Jurkat, Clone E6-1 (cell line): Measurements from ENCODE around the gene RTL10. TPM values are rescaled to one million over a fixed set of nuclear protein-coding genes. Genes with fewer than 3 reads are reported as not detected.
A peak's percentile ranks its signal among the peaks of the same experiment; 100 is the strongest.

ENCODE experiments used
- DNase-seq: peaks from one replicate; pipeline ENCODE4 v3.0.0-alpha.2; 2011; ENCODE audit warnings: low read depth, low spot score
- H3K4me3 ChIP-seq: 2 replicates; pipeline ENCODE4 v1.5.1; 2011; ENCODE audit warnings: mild to moderate bottlenecking, low read length, control low read depth, moderate library complexity
- polyA plus RNA-seq: library from polyadenylated mRNA; unstranded; fragments of >200 nt; gene quantifications from one replicate; pipeline ENCODE4 v1.2.1, GENCODE V29; 2012; ENCODE audit warnings: missing spikeins; ENCODE audit not compliant: insufficient read length, insufficient read depth

Gene RTL10
- polyA plus RNA-seq, result 21.7 TPM

DNA sequence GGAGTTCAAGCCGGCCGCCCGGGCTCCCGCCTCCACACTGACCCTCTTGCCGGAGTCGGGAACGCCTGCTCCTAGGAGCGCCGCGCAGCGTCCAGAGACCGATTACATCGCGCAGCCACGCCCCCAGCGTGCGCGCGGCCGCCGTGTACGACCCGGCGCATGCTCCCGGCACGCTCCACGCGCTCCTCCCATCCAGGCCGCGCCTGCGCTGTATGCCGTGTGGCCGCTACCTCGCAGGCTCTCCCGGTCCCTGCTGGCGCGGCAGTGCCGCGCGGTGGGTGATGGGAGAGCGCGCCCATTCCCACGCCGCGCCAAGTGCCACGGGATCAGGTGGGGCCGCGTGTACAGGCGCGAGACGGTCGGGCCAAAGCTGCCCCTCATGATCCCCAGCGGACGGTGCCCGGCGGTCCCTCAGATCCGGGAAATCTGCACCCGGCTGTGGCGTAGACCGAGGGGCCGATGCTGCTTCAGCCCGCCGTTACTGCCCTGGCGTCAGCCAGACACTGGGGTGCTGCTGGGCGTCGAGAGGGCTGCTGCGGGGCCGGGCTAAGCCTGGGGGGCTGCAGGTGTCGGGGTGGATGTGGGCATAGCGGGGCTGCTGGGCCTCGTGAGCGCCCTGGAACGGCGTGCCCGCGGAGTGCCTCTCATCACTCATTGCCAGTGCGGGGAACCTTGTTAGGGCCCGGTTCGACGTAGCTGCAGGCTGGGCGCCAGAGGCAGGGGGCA lies at the start of gene RTL10, which contains the start of gene GNB1L:
Gene RTL10, minus strand, starts transcription at position 97 of the 726 bp plus-strand sequence. CDS start 2,613 bp downstream, outside the sequence.
Gene GNB1L, minus strand, starts transcription at position 97 of the 726 bp plus-strand sequence. CDS start 33,519 bp downstream, outside the sequence.
- DNase-seq, result peak; percentile 93
- peak within 1 kb of the TSS; percentile 96 for H3K4me3 ChIP-seq

GRCh38 chr22:19904174-19904856 lies 49.6 kb upstream of the RTL10 start:
- H3K4me3 ChIP-seq, result no peak overlapping the region
- DNase-seq, result no peak

- no peak overlapping the region for H3K4me3 ChIP-seq
- DNase-seq, result no peak
These were observed 48.8 kb upstream of the RTL10 start for GRCh38 chr22:19903513-19903912.

GRCh38 chr22:19903031-19903430 lies 48.4 kb upstream of the RTL10 start:
- no peak overlapping the region for H3K4me3 ChIP-seq
- DNase-seq, result no peak

GRCh38 chr22:19902245-19902715 lies 47.6 kb upstream of the RTL10 start:
- H3K4me3 ChIP-seq, result no peak overlapping the region
- DNase-seq, result no peak

GRCh38 chr22:19901577-19902244 lies 47.0 kb upstream of the RTL10 start:
- no peak for DNase-seq
- H3K4me3 ChIP-seq, result no peak overlapping the region

DNA sequence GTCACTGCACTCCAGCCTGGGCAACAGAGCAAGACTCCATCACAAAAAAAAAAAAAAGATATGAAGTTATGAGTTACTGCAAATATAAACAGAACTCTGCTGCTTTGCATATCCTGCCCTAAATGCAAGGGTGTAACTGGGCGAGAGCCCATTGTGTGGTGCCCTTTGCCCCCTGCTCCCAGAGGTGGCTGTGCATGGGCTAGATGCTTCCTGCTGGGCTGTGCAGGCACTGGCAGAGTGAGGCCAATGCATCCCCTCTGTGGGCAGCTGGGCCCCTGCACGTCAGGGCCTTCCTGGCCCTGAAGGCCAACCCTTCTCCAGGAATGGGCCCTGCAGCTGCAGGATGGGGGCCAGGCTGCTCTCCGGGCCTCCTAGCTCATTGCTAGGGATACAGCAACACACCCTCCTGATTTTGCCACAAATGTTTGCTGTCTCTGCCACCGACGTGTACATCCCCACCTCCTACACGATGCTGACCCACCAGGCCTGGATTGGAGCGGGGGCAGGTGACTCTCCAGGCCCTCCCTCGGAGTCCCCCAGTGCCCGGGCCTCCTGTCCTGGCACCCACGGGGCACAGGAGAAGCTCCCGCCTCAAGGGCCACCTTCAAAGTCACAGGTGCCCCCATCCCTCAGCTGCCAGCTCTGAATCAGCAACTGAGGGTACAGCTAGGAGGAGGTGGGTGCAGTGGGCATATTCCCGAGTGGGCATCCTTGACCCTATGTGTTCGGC lies 46.2 kb upstream of the RTL10 start:
- H3K4me3 ChIP-seq, result no peak overlapping the region
- no peak for DNase-seq

GRCh38 chr22:19898831-19899567 lies 44.3 kb upstream of the RTL10 start:
- no peak overlapping the region for H3K4me3 ChIP-seq
- DNase-seq, result no peak

DNA sequence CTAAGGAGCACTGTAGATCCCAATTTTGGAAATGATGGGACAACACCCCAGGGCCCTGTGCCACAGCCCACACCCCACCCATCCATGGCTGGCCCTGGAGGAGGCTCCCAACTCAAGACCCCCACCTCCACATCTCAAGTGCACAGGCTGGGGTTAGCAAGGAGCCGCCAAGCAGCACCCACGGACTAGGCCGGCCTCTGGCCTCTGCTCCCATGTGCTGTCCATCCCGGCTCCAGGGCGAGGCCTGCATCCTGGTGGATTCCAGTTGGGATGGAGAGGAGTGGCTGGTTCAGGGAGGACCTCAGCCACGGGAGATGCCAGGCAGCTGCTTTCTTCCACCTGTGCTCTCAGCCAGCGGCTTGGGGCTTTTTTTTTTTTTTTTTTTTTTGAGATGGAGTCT lies 43.5 kb upstream of the RTL10 start:
- no peak overlapping the region for H3K4me3 ChIP-seq
- no peak for DNase-seq

GRCh38 chr22:19897726-19898125 lies 43.1 kb upstream of the RTL10 start:
- no peak overlapping the region for H3K4me3 ChIP-seq
- no peak for DNase-seq

GRCh38 chr22:19896665-19897355 lies 42.1 kb upstream of the RTL10 start:
- H3K4me3 ChIP-seq, result no peak overlapping the region
- peak; percentile 77 for DNase-seq

- no peak for DNase-seq
- H3K4me3 ChIP-seq, result no peak overlapping the region
These were observed 40.6 kb upstream of the RTL10 start for GRCh38 chr22:19895160-19895849.

DNA sequence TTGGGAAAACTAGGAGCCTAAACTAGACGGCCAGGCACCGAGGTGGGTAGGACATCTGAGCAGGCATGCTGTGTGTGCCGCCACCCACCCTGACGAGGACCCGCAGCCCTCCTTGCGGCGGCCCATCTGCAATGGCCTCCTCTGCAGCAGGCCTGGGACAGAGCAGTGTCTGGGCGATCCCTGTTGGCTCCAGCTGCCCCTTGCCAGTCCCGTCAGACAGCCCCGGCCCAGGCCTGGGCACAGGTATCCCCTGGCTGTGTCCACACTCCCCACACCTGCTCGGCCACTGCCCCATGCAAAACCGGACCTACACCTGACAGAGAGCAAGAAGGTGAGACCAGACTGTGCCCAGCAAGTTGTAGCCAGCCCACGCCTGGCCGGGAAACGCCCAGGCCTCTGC lies 38.7 kb upstream of the RTL10 start:
- no peak for DNase-seq
- H3K4me3 ChIP-seq, result no peak overlapping the region

DNA sequence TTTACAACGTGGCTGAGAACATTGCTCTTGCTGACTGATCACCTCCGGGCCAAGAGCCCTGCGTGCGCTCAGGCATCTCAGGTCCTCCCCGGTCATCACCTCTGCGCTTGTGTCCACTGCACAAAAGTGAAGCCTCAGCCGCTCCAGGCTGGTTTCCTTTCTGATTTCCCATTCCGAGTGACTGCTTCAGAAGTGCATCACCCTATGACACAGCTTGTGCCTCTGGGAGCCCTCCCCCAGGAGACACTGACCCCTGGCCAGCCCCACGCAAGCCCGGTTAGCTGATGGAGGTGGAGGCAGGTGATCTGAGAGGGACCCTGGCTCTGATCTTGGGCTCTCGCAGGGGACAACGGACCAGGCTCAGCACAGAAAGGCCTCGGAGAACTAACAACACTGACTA lies 38.3 kb upstream of the RTL10 start:
- peak overlapping the region; percentile 44; the same call in 1 of the 2 replicates for H3K4me3 ChIP-seq
- DNase-seq, result no peak

DNA sequence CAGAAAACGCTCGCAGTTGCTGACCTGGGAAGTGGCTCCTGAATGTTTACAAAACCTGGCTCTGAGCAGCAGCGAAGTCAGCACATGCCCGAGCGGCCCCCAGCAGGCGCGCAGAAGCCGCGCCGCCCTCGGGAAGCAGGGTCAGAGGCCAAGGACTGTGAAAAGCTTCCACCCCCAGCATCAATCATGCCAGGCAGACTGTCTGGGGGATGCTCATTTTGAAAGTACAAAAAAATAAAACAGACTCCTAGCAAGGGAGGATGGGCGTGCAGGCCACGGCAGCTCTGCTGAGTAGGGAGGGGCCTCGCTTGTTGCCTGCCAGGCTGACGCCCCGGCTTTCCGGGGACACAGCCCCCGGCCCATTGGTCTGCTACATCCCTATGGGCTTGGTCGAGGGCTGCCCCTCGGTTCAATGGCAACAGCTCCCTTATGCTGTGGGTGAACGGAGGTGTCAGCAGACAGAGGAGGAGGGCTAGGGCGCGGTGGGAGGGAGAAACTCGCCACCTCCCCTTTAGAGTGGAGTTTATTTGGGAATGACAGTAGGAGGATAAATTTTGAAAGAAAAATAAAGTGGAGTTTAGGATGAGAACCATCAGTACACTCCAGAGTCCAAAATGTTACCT lies 37.7 kb upstream of the RTL10 start:
- peak; percentile 65 for DNase-seq
- H3K4me3 ChIP-seq, result peak overlapping the region; percentile 44

GRCh38 chr22:19891317-19892256 lies 36.9 kb upstream of the RTL10 start:
- H3K4me3 ChIP-seq, result peak overlapping the region; percentile 44
- DNase-seq, result peak; percentile 99
